AG04450 (cell line): Measurements from ENCODE around the gene VSIG10L2. TPM values are rescaled to one million over a fixed set of nuclear protein-coding genes. Genes with fewer than 3 reads are reported as not detected.
"Not testable (repeated sequence)": the region's sequence is repeated elsewhere in the genome, so short reads cannot be mapped to it uniquely, and the experiment has no call there.

Experiments
- CTCF ChIA-PET: fragments of 300-600, 350-600 bp; formaldehyde crosslinking; extraction: SDS; loops from one replicate; lab custom pipeline; 2022; ENCODE audit warnings: antibody characterized with exemption, inconsistent platforms; lab: Charles Lee
- POLR2A ChIA-PET: fragments of 350-600 bp; formaldehyde crosslinking; extraction: SDS; loops from one replicate; lab custom pipeline; 2021; ENCODE audit warnings: antibody characterized with exemption, inconsistent platforms; lab: Yijun Ruan, JAX
- DNase-seq: peaks from one replicate; pipeline ENCODE4 v3.0.0-alpha.2; 2011; ENCODE audit warnings: low read depth, low spot score
- H3K27ac ChIP-seq: one replicate; pipeline ENCODE4 v1.5.1; 2012; ENCODE audit warnings: low read depth, low read length, control low read depth
- H3K27me3 ChIP-seq: one replicate; pipeline ENCODE4 v1.6.0; 2012; ENCODE audit warnings: low read length; ENCODE audit not compliant: control insufficient read depth, insufficient read depth
- H3K4me3 ChIP-seq: 2 replicates; pipeline ENCODE4 v1.5.1; 2011; ENCODE audit warnings: mild to moderate bottlenecking, low read depth, low read length, control low read depth
- H3K9me3 ChIP-seq: 2 replicates; pipeline ENCODE4 v1.5.1; 2012; ENCODE audit warnings: low read length; ENCODE audit not compliant: control insufficient read depth, insufficient read depth
- polyA plus RNA-seq: library from polyadenylated mRNA; depleted of rRNA; stranded (reverse); fragments of >200 nt; gene quantifications from 2 replicates; pipeline ENCODE4 v1.2.3, GENCODE V29; 2011
- TF ChIP-seq, protein P1 (sequence below): IDR thresholded peaks from 2 replicates; pipeline ENCODE4 v1.5.1; 2011; ENCODE audit warnings: low read depth, low read length, control low read depth, inconsistent platforms

VSIG10L2 gene
- polyA plus RNA-seq, 1 experiment: not detected

DNA sequence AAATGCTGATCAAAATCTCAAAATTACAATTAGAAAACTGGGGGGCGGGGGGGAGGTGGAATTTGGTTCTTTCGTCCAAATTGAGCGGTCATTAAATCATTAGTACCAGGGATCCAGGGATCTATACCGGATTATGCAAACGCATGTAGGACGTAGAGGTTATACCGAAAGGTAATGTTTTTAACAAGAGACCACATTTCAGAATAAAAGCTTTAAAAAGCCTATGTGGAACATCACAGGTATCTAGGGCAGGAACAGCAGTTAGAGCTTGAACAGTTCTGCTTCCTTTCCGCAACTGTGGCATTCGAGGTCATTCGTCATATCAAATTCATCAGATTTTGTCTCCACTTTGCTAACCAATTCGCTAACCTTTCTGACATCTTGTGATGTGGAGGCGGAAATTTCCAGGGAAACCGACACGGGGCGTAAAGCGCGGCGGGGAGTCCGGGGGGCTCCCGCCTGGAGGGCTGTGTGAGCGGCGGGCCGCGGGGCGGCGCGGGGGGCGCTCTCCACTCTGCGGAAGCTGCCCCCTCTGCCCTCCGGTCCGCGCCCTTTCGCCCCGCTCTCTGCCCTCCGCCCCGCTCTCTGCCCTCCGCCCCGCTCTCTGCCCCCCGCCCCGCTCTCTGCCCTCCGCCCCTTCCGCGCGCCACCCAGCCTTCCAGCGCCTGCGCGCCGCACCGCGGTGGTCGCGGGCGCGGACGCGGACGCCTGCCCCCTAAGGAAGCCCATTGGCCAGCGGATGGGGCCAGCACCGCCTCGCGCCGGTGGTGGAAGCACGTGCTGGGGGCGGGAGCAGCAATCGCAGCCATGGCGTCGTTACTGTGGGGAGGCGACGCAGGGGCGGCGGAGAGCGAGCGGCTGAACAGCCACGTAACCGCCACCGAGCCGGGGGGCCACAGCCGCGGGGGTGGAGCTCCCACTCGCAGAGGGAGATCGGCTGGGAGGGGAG lies 41.9 kb upstream of the VSIG10L2 start, which contains the start of gene DDX25:
Gene DDX25, plus strand, starts transcription at position 798 of the 949 bp plus-strand sequence. Its CDS starts 10 bp downstream, at position 808.
- TF ChIP-seq, protein P1, sequence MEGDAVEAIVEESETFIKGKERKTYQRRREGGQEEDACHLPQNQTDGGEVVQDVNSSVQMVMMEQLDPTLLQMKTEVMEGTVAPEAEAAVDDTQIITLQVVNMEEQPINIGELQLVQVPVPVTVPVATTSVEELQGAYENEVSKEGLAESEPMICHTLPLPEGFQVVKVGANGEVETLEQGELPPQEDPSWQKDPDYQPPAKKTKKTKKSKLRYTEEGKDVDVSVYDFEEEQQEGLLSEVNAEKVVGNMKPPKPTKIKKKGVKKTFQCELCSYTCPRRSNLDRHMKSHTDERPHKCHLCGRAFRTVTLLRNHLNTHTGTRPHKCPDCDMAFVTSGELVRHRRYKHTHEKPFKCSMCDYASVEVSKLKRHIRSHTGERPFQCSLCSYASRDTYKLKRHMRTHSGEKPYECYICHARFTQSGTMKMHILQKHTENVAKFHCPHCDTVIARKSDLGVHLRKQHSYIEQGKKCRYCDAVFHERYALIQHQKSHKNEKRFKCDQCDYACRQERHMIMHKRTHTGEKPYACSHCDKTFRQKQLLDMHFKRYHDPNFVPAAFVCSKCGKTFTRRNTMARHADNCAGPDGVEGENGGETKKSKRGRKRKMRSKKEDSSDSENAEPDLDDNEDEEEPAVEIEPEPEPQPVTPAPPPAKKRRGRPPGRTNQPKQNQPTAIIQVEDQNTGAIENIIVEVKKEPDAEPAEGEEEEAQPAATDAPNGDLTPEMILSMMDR: no peak
- ChIA-PET POLR2A (interaction anchor here (1.3 kb wide), 1 partner anchor 16 kb away, joined by 16 read pairs; the partner anchor contains the start of gene HYLS1), CTCF (interaction anchor here (1.7 kb wide), 1 partner anchor 158 kb away, joined by 6 read pairs; the partner anchor contains the start of gene CDON)
- Histone ChIP-seq H3K9me3 (no peaks in the 10 kb centered on the region; the same call in 1 of the 2 replicates), H3K27ac (no peak within 1 kb of the TSS), H3K4me3 (peak within 1 kb of the TSS; percentile 7; the same call in 1 of the 2 replicates), H3K27me3 (peaks cover 22% of the 10 kb centered on the region)
- DNase-seq: no peak

DNA sequence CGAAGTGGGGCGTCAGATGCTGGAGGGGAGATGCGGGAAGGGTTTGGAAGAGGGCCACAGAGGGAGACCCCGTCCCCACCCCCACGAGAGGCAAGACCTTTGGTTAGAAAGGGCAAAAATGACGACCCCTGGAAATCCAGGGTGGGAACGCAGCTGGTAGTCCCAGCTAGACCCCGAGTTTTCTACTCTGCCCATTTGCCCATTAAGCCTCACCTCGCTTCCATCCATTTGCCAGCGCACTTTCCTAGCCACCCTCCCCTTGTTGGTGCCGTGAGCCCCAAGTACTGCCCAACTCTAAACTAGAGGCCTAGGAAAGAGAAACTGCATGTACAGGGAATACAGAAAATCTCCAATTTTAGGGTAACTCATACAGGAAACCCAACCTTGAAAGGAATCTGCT lies 41.2 kb upstream of the VSIG10L2 start:
- Histone ChIP-seq H3K9me3 (no peaks in the 10 kb centered on the region; the same call in 1 of the 2 replicates), H3K27ac (no peak overlapping the region), H3K27me3 (peaks cover 22% of the 10 kb centered on the region), H3K4me3 (no peak overlapping the region)
- ChIA-PET POLR2A (no interaction called here), CTCF (no interaction called here)
- DNase-seq: no peak
- TF ChIP-seq, protein P1: no peak

DNA sequence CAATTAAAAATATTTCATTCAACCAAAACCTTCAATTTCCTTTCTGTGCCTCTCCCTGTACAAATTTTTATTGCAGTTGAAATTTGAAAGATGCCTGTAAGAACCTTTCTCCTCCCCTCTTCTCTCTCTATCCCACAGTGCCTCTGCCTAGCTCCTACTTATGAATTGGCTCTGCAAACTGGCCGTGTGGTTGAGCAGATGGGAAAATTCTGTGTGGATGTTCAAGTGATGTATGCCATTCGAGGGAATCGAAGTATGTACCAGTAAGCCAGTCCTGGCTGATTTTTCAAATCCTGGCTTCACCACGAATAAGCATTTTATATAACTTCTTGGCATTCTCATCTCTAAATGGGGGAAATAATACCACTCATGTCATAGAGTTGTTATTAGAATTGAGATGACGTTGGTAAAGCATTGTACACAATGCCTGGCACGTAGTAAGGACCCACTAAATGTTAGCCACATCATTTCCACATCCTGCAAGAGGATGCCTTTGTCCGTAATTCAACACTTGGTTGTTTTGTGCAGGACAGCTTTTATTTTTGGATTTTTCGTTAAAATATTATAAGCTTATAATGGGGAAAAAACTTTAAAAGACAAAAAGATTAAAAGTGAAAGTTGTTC lies 35.5 kb upstream of the VSIG10L2 start:
- DNase-seq: no peak
- peaks cover 13% of the 10 kb centered on the region for H3K27me3 ChIP-seq
- ChIA-PET POLR2A (no interaction called here), CTCF (interaction anchor here (1.0 to 2.1 kb wide), 2 partner anchors 12 to 283 kb away, joined by 3 to 13 read pairs; no protein-coding TSS in a partner anchor)
- no peak overlapping the region for H3K27ac ChIP-seq
- H3K4me3 ChIP-seq: no peak overlapping the region
- no peaks in the 10 kb centered on the region for H3K9me3 ChIP-seq
- TF ChIP-seq, protein P1: no peak

DNA sequence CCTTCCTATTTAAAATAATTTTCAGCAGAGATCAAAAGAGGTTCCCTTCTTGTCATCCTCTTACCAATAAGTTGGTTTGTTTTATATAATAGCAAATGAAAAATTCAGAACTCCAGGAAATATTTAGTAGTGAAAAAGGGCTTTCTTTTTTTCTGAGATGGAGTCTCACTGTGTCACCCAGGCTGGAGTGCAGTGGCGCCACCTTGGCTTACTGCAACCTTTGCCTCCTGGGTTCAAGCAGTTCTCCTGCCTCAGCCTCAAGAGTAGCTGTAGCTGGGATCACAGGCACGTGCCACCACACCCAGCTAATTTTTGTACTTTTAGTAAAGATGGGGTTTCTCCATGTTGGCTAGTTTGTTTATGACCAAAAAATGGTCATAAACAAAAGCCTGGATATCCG lies 31.2 kb upstream of the VSIG10L2 start:
- H3K9me3 ChIP-seq, DNase-seq, POLR2A ChIA-PET, H3K4me3 ChIP-seq, H3K27ac ChIP-seq: not testable (repeated sequence)
- CTCF ChIA-PET: interaction anchor here (0.6 to 1.9 kb wide), 2 partner anchors 11 to 279 kb away, joined by 3 to 7 read pairs; partner anchors contain the start of gene PUS3
- peaks cover 26% of the 10 kb centered on the region for H3K27me3 ChIP-seq

DNA sequence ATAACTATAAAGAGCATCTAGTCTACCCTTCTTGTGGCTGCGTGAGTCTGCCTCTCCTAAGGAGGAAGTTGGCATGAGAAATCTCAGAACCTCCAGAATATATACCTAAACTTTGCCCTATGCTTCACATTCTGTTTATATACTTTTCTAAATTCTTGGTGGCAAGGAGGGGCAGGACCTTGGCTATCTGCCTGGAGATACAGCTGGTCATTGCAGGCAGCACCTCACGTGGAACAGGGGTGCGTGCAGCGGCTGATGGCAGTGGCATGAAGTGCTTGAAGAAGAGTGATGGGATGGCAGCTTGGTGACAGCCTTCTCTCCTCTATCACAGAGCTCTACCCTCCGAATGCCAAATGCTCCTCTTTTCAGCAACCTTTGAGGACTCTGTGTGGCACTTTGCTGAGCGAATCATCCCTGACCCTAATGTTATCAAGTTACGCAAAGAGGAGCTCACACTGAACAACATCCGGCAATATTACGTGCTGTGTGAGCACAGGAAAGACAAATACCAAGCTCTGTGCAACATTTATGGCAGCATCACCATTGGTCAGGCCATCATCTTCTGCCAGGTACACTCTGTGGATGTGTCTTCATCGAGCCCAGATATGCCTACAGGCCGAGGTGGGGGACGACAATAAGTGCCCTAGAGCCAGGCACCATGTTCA lies 29.0 kb upstream of the VSIG10L2 start:
- ChIA-PET POLR2A (interaction anchor here (0.8 kb wide), 1 partner anchor 288 kb away, joined by 3 read pairs; no protein-coding TSS in a partner anchor), CTCF (interaction anchor here (2.8 kb wide), 1 partner anchor 277 kb away, joined by 14 read pairs; no protein-coding TSS in a partner anchor)
- Histone ChIP-seq H3K4me3 (no peak overlapping the region), H3K27me3 (peaks cover 35% of the 10 kb centered on the region), H3K9me3 (no peaks in the 10 kb centered on the region), H3K27ac (no peak overlapping the region)
- TF ChIP-seq, protein P1: no peak
- no peak for DNase-seq
